GM23338 (cell line): Measurements from ENCODE around the gene IL20.

ENCODE experiments used
- CREB1 ChIP-seq: fragments of 250-450 bp; sonication (Bioruptor Pico); IDR thresholded peaks from 2 replicates; pipeline ENCODE4 v1.5.0; 2020; ENCODE audit warnings: low read depth, mild to moderate bottlenecking, moderate library complexity
- EZH2 ChIP-seq: fragments of 200-600 bp; sonication (generic); IDR thresholded peaks from one replicate; pipeline ENCODE4 v1.8.0; 2017; ENCODE audit warnings: antibody characterized with exemption, mild to moderate bottlenecking, low read depth; ENCODE audit not compliant: unreplicated experiment
- EZH2phosphoT487 ChIP-seq: fragments of 200-600 bp; sonication (generic); IDR thresholded peaks from one replicate; pipeline ENCODE4 v1.8.1; 2018; ENCODE audit warnings: antibody characterized with exemption; ENCODE audit not compliant: unreplicated experiment
- POLR2AphosphoS5 ChIP-seq: IDR thresholded peaks from 2 replicates; pipeline ENCODE4 v1.6.1; 2016; ENCODE audit warnings: antibody characterized with exemption, low read depth
- REST ChIP-seq: IDR thresholded peaks from one replicate; pipeline ENCODE4 v1.6.1; 2018; ENCODE audit warnings: antibody characterized with exemption; ENCODE audit not compliant: unreplicated experiment
- STAT1 ChIP-seq: IDR thresholded peaks from one replicate; pipeline ENCODE4 v1.6.1; 2016; ENCODE audit warnings: antibody characterized with exemption; ENCODE audit not compliant: unreplicated experiment
- ZNF114 ChIP-seq: fragments of 250-450 bp; sonication (Bioruptor Pico); IDR thresholded peaks from 2 replicates; pipeline ENCODE4 v1.5.0; 2020; ENCODE audit warnings: mild to moderate bottlenecking, moderate library complexity
- ZNF331 ChIP-seq: fragments of 250-450 bp; sonication (Bioruptor Pico); IDR thresholded peaks from 2 replicates; pipeline ENCODE4 v1.5.0; 2020; ENCODE audit warnings: low read depth, mild to moderate bottlenecking, moderate library complexity
- TF ChIP-seq, protein P1 (sequence below), 2 experiments: fragments of 200-600 bp in 1 of 2; sonication (generic) in 1 of 2; conservative IDR thresholded peaks; 2 replicates each; pipeline versions ENCODE4 v1.5.1 to v1.6.1; 2016 to 2017; ENCODE audit warnings: antibody characterized with exemption in 2 of 2, low read depth in 2 of 2, mild to moderate bottlenecking in 2 of 2, moderate library complexity in 1 of 2

- TF ChIP-seq, protein P1, sequence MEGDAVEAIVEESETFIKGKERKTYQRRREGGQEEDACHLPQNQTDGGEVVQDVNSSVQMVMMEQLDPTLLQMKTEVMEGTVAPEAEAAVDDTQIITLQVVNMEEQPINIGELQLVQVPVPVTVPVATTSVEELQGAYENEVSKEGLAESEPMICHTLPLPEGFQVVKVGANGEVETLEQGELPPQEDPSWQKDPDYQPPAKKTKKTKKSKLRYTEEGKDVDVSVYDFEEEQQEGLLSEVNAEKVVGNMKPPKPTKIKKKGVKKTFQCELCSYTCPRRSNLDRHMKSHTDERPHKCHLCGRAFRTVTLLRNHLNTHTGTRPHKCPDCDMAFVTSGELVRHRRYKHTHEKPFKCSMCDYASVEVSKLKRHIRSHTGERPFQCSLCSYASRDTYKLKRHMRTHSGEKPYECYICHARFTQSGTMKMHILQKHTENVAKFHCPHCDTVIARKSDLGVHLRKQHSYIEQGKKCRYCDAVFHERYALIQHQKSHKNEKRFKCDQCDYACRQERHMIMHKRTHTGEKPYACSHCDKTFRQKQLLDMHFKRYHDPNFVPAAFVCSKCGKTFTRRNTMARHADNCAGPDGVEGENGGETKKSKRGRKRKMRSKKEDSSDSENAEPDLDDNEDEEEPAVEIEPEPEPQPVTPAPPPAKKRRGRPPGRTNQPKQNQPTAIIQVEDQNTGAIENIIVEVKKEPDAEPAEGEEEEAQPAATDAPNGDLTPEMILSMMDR (conservative IDR thresholded peaks at IDR 0.05; ENCODE audit: low read depth in 2 of 2): no peak
- TF ChIP-seq ZNF114 (CRISPR knock-in tag) (no peak), STAT1 (no peak), POLR2AphosphoS5 (no peak), EZH2 (no peak), ZNF331 (CRISPR knock-in tag) (no peak), EZH2phosphoT487 (no peak), REST (no peak), CREB1 (CRISPR knock-in tag) (no peak)
Observed at GRCh38 chr1:206829282-206829681, 36.1 kb upstream of the IL20 start.
